Neural progenitor cell (in vitro differentiated cells): ENCODE results near the gene PLEKHA7. TPM values are rescaled to one million over a fixed set of nuclear protein-coding genes. Genes with fewer than 3 reads are reported as not detected.
"Not testable (repeated sequence)": the region's sequence is repeated elsewhere in the genome, so short reads cannot be mapped to it uniquely, and the experiment has no call there.

Experiments
- DNase-seq: peaks from one replicate; pipeline ENCODE4 v3.0.0-alpha.2; 2016; ENCODE audit warnings: low spot score
- H2AFZ ChIP-seq: fragments of 200-600 bp; sonication (generic); replicated peaks from 2 replicates; pipeline ENCODE4 v1.6.1; 2016; ENCODE audit warnings: antibody characterized with exemption
- H3F3A ChIP-seq: fragments of 200-600 bp; sonication (generic); 2 replicates; pipeline ENCODE4 v1.6.1; 2016; ENCODE audit warnings: antibody characterized with exemption, low read depth
- H3K27ac ChIP-seq: fragments of 200-600 bp; sonication (generic); 2 replicates; pipeline ENCODE4 v1.5.1; 2016; ENCODE audit warnings: mild to moderate bottlenecking
- H3K27me3 ChIP-seq: fragments of 200-600 bp; sonication (generic); 2 replicates; pipeline ENCODE4 v1.6.1; 2016; ENCODE audit warnings: mild to moderate bottlenecking, moderate library complexity
- H3K36me3 ChIP-seq: fragments of 200-600 bp; sonication (generic); 2 replicates; pipeline ENCODE4 v1.5.1; 2016
- H3K4me1 ChIP-seq: fragments of 200-600 bp; sonication (generic); 2 replicates; pipeline ENCODE4 v1.6.1; 2016; ENCODE audit warnings: mixed run types
- H3K4me2 ChIP-seq: fragments of 200-600 bp; sonication (generic); 2 replicates; pipeline ENCODE4 v1.6.1; 2016
- H3K4me3 ChIP-seq: fragments of 200-600 bp; sonication (generic); 2 replicates; pipeline ENCODE4 v1.5.1; 2016
- H3K79me2 ChIP-seq: fragments of 200-600 bp; sonication (generic); 2 replicates; pipeline ENCODE4 v1.6.1; 2016; ENCODE audit warnings: low read depth
- H3K9ac ChIP-seq: fragments of 200-600 bp; sonication (generic); 2 replicates; pipeline ENCODE4 v1.6.1; 2016
- H3K9me3 ChIP-seq: fragments of 200-600 bp; sonication (generic); 2 replicates; pipeline ENCODE4 v1.5.1; 2016; ENCODE audit warnings: low read depth
- H4K20me1 ChIP-seq: fragments of 200-600 bp; sonication (generic); 2 replicates; pipeline ENCODE4 v1.6.1; 2016; ENCODE audit warnings: low read depth
- H3K27ac Mint-ChIP-seq: 3 replicates; pipeline ENCODE4 v1.8.0; 2021; ENCODE audit warnings: mixed read lengths
- H3K27me3 Mint-ChIP-seq: 2 replicates; pipeline ENCODE4 v1.8.0; 2022; ENCODE audit warnings: low read depth, mild to moderate bottlenecking, inconsistent platforms, moderate library complexity, mixed read lengths; ENCODE audit not compliant: insufficient read depth
- H3K36me3 Mint-ChIP-seq: 3 replicates; pipeline ENCODE4 v1.8.0; 2021; ENCODE audit warnings: mixed read lengths
- H3K4me1 Mint-ChIP-seq: 3 replicates; pipeline ENCODE4 v1.8.0; 2021; ENCODE audit warnings: mixed read lengths
- H3K4me3 Mint-ChIP-seq: 3 replicates; pipeline ENCODE4 v1.8.0; 2021; ENCODE audit warnings: mild to moderate bottlenecking, moderate library complexity, mixed read lengths
- H3K9me3 Mint-ChIP-seq: 3 replicates; pipeline ENCODE4 v1.8.0; 2020; ENCODE audit warnings: mixed read lengths
- EZH2 ChIP-seq: fragments of 200-600 bp; sonication (generic); IDR thresholded peaks from 2 replicates; pipeline ENCODE4 v1.6.1; 2017; ENCODE audit warnings: antibody characterized with exemption, mild to moderate bottlenecking, moderate library complexity
- EZH2phosphoT487 ChIP-seq: fragments of 200-600 bp; sonication (generic); IDR thresholded peaks from 2 replicates; pipeline ENCODE4 v1.6.1; 2017; ENCODE audit warnings: antibody characterized with exemption
- total RNA-seq: library from RNA; depleted of rRNA; stranded (reverse); fragments of >200 nt; gene quantifications from 2 replicates; pipeline ENCODE4 v1.2.3, GENCODE V29; 2015; ENCODE audit warnings: low replicate concordance
- TF ChIP-seq, protein P1 (sequence below): fragments of 200-600 bp; sonication (generic); IDR thresholded peaks from 2 replicates; pipeline ENCODE4 v1.5.1; 2017; ENCODE audit warnings: antibody characterized with exemption, mild to moderate bottlenecking

Gene PLEKHA7
- total RNA-seq, 1 donor from 2014 or later = 20.3 TPM

- Histone ChIP-seq H3K36me3 (no peaks in the 10 kb centered on the region), H3F3A (peaks cover 16% of the 10 kb centered on the region), H2AFZ (no peak overlapping the region), H3K27me3 (no peaks in the 10 kb centered on the region), H4K20me1 (no peaks in the 10 kb centered on the region), H3K4me1 (peaks cover 29% of the 10 kb centered on the region), H3K4me3 (no peak overlapping the region), H3K9me3 (no peaks in the 10 kb centered on the region), H3K27ac (no peak overlapping the region), H3K4me2 (no peak overlapping the region), H3K79me2 (no peaks in the 10 kb centered on the region), H3K9ac (no peak overlapping the region)
- H3K9me3 Mint-ChIP-seq = peaks cover 21% of the 10 kb centered on the region
- TF ChIP-seq, protein P1, sequence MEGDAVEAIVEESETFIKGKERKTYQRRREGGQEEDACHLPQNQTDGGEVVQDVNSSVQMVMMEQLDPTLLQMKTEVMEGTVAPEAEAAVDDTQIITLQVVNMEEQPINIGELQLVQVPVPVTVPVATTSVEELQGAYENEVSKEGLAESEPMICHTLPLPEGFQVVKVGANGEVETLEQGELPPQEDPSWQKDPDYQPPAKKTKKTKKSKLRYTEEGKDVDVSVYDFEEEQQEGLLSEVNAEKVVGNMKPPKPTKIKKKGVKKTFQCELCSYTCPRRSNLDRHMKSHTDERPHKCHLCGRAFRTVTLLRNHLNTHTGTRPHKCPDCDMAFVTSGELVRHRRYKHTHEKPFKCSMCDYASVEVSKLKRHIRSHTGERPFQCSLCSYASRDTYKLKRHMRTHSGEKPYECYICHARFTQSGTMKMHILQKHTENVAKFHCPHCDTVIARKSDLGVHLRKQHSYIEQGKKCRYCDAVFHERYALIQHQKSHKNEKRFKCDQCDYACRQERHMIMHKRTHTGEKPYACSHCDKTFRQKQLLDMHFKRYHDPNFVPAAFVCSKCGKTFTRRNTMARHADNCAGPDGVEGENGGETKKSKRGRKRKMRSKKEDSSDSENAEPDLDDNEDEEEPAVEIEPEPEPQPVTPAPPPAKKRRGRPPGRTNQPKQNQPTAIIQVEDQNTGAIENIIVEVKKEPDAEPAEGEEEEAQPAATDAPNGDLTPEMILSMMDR = no peak
- TF ChIP-seq EZH2 = no peak
- no peak for TF ChIP-seq EZH2phosphoT487
- H3K27me3 Mint-ChIP-seq = peaks cover 2% of the 10 kb centered on the region
- DNase-seq = no peak
- peaks cover 29% of the 10 kb centered on the region for H3K4me1 Mint-ChIP-seq
- no peak overlapping the region for H3K4me3 Mint-ChIP-seq
- no peak overlapping the region for H3K27ac Mint-ChIP-seq
- peaks cover 5% of the 10 kb centered on the region for H3K36me3 Mint-ChIP-seq
Observed at GRCh38 chr11:16890442-16890841, 123.8 kb downstream of the PLEKHA7 start.

DNA sequence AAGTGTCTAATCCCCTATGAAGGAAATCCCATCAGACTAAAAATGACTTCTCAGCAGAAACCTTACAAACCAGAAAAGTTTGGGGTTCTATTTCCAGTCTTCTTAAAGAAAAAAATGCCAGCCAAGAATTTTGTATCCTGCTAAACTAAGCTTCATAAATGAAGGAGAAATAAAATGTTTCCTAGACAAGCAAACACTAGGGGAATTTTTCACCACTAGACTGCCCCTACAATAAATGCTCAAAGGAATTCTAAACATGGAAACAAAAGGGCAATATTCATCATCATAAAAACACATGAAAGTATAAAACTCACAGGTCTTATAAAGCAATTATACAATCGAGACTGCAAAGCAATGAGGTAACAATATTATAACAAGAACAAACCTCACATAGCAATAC is 124.3 kb downstream of the PLEKHA7 start:
- Mint-ChIP-seq H3K27me3 (peaks cover 2% of the 10 kb centered on the region), H3K4me3 (no peak overlapping the region), H3K9me3 (peaks cover 21% of the 10 kb centered on the region), H3K4me1 (peaks cover 23% of the 10 kb centered on the region), H3K27ac (no peak overlapping the region), H3K36me3 (peaks cover 5% of the 10 kb centered on the region)
- Histone ChIP-seq H3K27me3 (no peaks in the 10 kb centered on the region), H3K79me2 (no peaks in the 10 kb centered on the region), H3K36me3 (no peaks in the 10 kb centered on the region), H3K9ac (no peak overlapping the region), H3K4me2 (no peak overlapping the region), H4K20me1 (no peaks in the 10 kb centered on the region), H3K9me3 (no peaks in the 10 kb centered on the region), H3F3A (peaks cover 11% of the 10 kb centered on the region), H3K4me3 (no peak overlapping the region), H2AFZ (no peak overlapping the region), H3K4me1 (peaks cover 24% of the 10 kb centered on the region), H3K27ac (no peak overlapping the region)
- no peak for DNase-seq
- TF ChIP-seq EZH2 = no peak
- TF ChIP-seq, protein P1 = no peak

GRCh38 chr11:16889010-16889409 is 125.2 kb downstream of the PLEKHA7 start:
- not testable (repeated sequence) for DNase-seq, H3K4me3 ChIP-seq, H3K4me3 Mint-ChIP-seq, H3K27ac ChIP-seq, H2AFZ ChIP-seq, H3K27me3 Mint-ChIP-seq, H3F3A ChIP-seq, H3K4me2 ChIP-seq, H3K9ac ChIP-seq, H3K9me3 ChIP-seq, H3K36me3 Mint-ChIP-seq, H3K27me3 ChIP-seq, H4K20me1 ChIP-seq, H3K79me2 ChIP-seq, H3K27ac Mint-ChIP-seq, H3K36me3 ChIP-seq
- peaks cover 15% of the 10 kb centered on the region for H3K4me1 ChIP-seq
- Mint-ChIP-seq H3K4me1 (peaks cover 17% of the 10 kb centered on the region), H3K9me3 (peaks cover 21% of the 10 kb centered on the region)

- not testable (repeated sequence) for H3K27me3 ChIP-seq, H3K4me2 ChIP-seq, H3K4me3 ChIP-seq, H4K20me1 ChIP-seq, H3K27ac ChIP-seq, H3K27me3 Mint-ChIP-seq, H3K27ac Mint-ChIP-seq, H3K9me3 ChIP-seq, H3K4me3 Mint-ChIP-seq, H3K9ac ChIP-seq, H3K36me3 Mint-ChIP-seq, H3F3A ChIP-seq, H3K36me3 ChIP-seq, DNase-seq, H3K79me2 ChIP-seq, H2AFZ ChIP-seq
- Mint-ChIP-seq H3K9me3 (peaks cover 21% of the 10 kb centered on the region), H3K4me1 (peaks cover 10% of the 10 kb centered on the region)
- H3K4me1 ChIP-seq = peaks cover 13% of the 10 kb centered on the region
Observed at GRCh38 chr11:16887887-16888286, 126.3 kb downstream of the PLEKHA7 start.
